NCI-H526 (cell line): ENCODE measurements around the gene TSPAN18.

Source experiments
- DNase-seq, 2 experiments: peaks; one replicate each; lab custom pipeline; 2025; lab: John Stamatoyannopoulos, UW

TSPAN18 gene

DNA sequence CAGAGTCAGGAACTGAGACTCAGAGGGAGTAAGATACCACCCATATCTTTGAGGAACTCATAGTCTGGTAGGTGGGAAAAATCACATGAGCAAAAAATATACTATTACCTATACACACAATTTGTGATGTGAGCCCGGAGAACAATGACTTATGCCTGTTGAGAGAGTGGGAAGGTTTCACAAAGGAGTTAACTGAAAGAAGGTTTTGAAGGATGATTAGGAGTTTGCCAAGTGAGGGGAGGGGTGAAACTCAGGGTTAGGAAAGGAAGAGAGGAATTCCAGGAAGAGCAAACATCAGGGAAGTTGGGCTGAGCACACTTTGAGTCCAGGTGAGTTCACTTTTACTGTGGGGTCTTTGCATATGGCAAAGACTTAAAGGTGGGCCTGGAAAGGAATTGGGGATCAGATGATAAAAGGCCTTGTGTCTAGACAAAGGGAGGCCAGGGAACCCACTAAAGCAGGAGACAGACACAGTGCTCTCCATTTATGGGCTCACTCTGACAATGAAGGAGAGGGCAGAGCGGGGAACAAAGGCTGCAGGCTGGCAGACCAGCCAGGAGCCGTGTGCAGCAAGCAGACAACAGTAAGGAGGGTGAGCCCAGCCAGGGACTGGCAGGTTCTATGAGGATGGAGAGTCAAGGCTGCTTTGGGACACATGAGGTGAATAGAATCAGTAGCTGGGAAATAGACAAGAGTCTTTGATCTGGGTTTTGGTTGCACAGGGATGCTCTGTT lies 33.1 kb downstream of the TSPAN18 start:
- DNase-seq: no peak

DNA sequence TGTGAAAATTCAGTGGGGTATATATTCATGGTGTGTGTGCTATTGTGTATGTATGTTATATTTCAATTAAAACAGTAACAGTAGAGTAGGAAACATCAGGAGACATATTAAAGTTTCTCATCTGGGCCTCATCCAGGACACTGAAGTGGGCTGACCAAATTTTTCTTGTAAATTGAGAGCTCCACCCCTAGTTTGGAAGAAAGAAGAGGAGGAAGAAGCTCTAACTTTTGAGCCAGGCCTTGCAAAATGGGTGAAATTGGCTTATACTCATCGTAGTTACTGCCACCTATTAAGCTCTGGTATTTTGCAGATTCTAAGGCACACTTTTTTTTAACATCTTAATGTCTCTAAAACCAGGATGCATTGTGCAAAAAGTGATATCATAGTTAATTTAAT lies 33.7 kb downstream of the TSPAN18 start:
- DNase-seq: no peak

DNA sequence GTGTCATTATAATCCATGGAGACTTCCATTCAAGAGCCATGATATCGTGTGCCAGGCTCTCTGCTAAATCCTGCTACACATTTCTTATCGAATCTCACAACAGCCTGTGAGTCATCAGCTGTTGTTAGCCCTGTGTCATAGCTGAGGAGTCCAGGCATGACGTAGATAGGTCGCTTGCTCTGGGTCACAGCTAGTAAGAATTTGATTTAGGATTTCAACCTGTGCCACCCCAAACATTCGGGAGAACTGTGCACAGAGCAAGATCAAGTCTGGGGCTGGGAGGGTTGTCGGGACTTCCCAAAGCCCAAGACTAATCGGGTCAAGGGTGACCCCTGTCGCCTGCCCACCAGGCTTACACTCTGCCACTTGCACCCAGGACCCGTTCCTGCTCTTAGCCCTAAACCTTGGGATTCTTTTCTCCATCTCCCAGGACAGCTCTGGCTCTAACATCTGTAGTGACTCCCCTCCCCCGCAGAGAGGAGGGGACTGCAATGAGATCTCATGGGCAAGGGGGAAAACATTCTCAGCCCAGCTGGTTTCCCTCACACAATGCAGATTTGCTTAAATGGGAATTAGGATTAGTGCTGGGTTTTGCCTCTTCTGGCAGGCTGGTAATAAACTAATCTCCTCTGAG lies 34.3 kb downstream of the TSPAN18 start:
- DNase-seq: no peak

DNA sequence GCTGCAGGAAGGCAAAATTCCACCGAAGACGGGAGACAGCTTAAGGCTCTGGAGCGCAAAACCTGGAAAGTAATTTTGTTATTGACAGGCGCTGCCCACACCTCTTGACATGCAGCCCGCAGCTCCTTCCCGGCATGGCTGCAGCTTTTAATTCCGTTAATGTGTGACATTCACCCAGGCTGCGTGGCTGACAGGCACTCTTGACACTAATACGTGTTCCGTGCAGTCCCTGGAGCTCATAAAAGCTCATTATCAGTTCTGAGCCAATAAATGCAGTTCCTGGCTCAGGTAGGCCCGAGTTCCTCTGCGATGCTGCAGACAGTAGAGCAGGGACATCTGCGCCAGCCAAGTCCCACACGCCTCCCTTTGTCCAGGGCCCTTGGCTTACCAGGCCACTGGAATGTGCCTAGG lies 34.8 kb downstream of the TSPAN18 start:
- no peak for DNase-seq

DNA sequence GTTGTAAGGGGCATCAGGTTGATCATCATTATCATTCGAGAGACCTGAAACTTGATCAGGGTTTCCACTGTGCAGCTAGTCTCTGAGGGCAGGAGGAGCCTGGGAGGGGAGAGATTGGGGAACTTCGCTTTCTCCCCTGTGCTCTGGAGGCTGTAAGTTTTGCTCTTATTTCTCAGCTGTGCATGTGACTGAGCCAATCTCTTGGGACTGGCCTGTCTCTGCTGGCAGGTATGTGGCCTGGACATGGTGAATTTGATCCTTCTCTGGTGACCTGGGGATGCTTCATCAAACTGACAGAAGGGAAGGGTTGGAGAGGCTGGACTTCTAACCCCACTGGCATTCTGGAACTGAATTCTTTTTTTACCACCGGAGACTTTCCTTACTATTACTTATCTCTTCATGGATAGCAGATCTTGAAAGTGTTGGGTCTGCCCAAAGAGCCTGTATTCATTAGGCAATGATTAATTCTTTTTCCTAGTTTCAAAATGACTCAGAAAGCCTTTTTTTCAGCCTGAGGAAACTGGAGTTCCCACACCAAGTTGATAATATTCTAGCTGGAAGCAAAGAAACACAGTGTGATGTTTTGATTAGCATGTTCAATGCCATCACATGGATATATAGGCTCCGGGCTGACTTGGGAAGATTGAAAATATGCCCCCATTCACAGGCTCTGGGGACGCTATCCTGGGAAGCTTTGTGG lies 36.5 kb downstream of the TSPAN18 start:
- no peak for DNase-seq

DNA sequence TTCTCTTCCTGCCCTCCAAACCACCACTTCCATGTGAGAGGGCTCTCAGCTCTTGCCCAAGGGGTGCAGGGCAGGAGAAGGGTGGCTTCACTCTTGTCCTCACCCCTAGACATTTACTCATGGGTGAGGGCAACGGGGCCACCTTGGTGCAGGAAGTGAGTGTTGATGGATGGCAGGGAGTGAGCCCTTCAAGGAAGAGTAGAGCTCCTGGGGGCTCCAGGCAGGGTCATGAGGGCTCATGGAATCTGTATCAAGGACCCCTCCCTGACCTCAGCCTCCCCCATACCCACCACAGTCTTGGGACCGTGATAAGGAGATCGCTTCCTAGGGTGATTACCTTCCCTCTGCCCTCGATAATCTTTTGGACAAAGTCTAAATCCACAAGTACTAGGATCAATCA lies 37.8 kb downstream of the TSPAN18 start:
- DNase-seq: no peak

DNA sequence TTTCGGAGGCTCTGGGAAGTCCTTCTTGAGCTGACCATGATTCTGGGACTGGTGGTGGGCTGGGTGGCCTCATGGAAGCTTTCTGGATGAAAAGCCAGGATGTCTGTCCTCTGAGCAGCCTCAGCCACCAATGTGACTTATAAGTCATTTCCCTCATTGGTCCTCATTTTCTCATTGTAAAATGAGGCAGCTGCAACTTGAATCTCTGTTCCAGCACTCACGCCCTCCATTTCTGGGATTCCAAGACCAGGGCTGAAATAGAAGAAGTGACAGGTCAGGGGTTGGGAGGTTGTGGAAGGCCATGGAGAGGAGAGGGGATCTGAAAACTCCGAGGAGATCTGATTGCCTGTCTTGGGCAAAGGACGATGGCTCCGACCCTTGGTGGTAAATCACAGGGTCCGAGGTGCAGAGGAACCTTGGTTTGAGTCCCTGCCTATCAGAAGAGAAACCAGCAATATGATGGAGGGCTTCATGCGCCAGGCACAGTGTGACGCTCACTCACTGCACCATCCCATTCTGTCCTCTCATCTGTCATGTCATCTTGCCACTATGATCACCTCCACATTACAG lies 38.3 kb downstream of the TSPAN18 start:
- no peak for DNase-seq

DNA sequence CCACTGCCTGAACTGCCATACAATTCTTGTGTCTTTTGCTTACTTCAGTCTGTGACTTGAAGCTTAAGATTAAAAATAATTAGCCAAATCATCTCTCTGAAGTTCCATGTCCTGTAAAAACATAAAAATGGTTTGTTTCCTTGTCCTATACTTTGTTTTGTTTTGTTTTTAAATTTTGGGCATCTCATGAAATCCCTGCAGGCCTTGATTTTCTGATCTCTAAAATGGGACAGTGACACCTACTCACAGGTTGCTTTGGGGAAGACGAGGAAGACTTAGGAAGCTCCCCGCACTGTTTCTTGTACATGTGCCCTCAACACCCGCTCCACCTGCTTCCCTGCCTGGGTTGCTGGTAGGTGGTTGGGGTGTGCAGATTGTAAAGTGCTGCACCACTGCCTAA lies 38.9 kb downstream of the TSPAN18 start:
- no peak for DNase-seq

DNA sequence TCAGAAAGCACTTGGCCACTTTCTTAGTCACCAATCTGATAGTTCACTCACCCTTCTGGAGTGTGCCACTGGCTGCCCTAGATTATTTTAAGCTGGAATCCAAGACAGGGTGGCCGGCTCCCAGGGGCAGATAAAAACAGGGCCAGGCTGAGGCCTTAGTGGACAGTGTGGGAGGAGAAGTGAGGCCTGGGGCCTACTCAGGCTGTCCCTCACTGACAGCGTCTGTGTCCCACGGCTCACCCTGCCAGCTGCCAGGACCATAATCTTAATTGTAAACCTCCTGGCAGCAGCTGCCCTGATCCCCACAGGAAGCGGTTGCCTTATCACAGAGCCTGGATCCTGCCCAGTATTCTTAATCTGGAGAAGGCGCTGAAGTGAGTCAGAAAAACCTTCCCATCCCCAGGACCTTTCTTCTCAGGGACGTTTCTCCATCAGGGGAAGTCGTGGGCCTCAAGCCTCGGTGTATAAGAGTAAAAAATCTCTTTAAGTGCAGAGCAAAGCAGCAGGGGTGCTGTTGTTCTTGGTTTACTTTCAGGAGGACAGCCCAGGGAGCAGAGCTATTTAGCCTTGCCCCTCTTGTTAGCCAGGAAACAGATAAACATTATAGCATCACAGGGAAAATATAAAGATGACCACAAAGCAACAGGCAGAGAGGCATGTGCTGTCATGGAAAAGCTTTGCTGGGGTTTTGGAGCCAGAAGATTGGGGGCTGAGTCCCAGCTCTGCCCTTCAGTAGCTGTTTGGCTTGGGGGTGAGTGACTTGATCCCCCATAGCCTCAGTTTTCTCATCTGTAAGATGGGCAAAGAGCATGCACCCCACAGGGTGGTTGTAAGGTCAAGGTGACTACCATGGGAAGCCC lies 39.6 kb downstream of the TSPAN18 start:
- no peak for DNase-seq

DNA sequence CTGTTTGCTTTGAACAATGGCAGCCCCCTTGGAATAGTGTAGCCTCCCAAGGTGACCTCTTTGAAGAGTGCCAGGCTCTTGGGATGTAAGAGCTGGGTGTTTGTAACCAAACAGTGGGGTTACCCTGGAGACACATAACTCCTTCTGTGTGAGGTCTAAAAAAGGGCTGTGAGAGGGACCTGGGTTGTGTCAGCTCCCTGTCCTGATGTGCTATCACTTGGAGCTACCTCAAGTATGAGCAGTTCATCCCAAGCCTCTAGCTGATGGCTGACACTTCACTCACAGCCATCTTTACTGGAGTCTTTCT lies 40.2 kb downstream of the TSPAN18 start:
- no peak for DNase-seq

DNA sequence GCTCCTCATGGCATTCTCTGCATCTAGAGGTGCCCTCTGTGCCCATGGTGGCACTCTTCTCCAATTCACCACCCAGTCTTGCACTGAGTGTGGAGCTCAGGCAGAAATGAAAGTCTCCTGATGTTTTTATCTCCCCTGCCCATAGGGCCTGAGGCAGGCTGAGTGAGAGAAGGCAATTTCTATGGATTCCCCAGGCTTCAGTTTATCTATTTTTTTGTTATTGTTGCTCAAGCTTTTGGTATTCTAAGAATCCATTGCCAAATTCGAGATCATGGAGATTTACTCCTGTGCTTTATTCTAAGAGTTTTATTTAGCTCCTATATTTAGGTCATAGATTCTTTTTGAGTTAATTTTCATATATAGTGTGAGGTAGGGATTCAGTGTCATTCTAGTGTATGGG lies 40.7 kb downstream of the TSPAN18 start:
- DNase-seq: no peak

DNA sequence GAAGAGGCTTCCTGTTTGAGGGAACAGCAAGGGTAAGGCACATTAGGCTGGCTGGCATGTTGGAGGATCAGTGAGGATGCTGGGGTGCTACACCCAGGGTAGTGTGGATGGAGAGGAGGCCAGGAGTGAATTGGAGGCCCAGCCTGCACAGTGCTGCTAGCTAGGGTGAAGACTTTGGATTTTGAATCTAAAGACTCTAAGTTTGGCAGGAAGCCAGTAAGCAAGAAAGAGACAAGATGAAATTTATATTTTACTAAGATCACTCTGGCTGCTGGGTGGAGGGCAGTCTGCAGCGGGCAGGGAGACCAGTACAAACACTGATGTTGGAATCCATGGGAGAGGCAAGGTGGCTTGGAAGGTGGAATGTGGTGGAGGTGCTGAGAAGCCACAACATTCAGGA lies 43.6 kb downstream of the TSPAN18 start:
- DNase-seq: no peak

DNA sequence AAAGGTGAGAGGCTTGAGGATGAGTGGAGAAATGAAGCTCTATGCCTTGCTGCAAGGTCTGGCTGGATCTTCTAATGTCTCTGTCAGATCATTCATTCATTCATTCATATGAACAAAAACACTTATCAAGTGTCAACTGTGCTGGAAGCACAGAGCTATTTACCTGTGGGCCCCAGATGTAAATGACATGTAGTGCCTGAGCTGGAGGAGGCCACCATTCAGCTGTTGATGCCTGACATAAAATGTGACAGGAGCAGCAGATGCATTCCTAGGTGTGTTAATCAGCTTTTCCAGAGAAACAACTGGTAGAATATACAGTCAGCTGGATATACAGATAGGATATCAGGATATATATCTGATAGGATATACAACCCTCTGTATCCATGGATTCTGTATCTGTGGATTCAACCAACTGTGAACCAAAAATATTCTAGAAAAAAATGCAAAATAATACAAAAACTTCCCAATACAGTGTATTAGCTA lies 44.5 kb downstream of the TSPAN18 start:
- no peak for DNase-seq

DNA sequence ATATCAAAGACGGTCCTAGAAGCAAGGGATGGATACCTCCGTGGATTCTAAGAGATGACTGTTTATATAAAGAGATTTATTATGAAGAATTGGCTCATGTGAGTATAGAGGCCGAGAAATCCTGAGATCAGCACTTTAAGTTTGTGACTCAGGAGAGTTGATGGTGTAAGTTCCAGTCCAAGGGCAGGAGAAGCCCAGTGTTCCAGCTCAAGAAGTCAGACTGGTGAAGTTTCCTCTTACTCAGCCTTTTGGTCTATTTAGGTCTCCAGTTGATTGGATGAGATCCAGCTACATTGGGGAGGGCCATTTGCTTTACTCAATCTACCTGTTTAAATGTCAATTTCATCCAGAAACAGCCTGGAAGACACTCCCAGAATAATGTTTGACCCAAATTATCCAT lies 45.1 kb downstream of the TSPAN18 start:
- no peak for DNase-seq

DNA sequence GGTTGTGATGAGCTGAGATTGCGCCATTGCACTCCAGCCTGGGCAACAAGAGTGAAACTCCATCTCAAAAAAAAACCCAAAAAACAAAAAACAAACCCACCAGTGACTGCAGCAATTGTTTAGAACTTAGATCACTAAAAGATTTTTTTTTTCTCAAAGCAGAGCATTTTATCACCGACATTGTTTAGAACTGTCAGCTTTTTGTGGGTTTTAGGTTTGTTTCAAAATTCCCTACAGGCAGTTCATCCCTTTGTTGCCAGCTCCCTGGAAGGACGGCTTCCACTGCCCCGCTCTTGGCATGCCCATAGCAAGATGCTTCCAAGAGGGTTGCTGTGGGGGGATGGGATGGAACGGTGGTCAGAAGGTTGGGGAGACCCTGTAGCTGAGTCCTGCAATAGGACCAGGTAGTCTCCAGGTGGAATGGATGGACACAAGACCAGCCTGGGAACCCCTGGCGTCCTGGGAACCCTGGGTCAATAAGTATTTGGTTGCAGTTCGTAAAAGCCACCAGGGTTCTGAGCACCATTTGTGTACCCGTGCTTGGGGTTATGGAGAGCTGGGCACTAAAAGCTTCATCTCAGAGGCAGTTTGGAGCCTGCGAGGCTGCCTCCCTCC lies 46.7 kb downstream of the TSPAN18 start:
- DNase-seq: no peak

DNA sequence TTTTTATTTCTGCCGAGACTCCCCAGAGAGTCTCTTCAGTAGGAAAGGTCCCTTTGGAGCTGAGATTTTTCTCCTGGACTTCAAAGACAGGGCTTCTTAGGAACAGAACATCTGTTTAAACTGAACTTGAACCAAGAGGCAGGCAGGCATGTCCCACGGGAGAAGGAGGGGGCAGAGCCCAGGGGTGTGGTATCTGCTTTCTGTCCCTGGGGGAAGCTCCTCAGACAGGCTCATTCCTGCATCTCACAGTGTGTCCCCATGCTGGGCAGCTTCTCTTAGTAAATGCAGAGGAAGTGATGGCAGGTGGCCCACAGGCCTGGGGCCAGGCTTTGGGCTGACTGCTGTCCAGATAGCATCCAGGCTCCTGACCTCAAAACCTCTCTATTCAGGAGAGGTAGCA lies 47.3 kb downstream of the TSPAN18 start:
- no peak for DNase-seq

DNA sequence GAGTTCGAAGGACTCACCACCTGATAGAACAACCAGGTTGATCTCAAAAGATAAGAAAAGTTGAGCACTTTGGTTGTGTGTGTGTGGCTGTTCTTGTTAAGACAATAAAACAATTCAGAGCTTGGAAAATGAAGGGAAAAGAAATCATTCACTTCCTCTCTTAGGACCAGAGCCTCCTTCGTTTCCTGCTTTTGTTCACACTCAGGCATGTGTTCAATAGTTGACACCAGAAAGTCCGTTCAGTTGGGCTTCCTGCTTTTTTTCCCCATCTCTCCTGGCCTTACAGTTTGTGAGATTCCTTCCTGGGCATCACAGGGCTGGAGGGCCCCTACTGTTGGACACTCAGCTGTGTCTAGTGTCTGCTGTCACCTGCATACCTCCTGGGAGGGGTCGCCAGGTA lies 48.0 kb downstream of the TSPAN18 start:
- no peak for DNase-seq

DNA sequence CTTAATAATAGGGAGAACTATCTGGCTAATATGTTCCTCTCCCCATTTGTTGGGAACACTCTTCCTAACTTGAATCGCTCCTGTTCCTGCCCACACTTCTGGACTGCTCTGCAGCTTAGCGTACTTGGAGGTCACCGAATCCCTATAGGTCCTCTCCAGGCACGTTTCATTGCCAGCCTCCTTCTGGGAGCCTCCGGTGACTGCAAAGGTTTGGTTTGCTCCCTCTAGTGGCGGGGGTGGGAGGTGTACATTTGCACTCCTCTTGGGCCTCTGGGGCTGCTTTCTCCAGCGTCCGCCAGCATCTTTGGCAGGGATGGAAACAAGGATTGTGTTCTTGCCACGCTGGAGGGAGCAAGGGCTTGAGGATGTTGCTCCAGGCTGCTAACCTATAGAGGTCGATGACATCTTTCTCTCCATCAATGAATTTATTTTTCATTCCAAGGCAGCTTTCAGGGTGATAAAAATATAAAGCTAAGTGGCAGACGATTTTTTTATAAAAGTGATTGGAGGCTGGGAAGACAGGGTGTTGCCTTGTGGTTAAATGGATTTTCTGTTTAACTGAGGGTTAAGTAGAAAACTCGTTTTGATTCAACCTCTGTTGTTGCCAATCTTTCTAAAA lies 48.7 kb downstream of the TSPAN18 start:
- peak in 1 of 2 experiments; percentile 75 for DNase-seq

DNA sequence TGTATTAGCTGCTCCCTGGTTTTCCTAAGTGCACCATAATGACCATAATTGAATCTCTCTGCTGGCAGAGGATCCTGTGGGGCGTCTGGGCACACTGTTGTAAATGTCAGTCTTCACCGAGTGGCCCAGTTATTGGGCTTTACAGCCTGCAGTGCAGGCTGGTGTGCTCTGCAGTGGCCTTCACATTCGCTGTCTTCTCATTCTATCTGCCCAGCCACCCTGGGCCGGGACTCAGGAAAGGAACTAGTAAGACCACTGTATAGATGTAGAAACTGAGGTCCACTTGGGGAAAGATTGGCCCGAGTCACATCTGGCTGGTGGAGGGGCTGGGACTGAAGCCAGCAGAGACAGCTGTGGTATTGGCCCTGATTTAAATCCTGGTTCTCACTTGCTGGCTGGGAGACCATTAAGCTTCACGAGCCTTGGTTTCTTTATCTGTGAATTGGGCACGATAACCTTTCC lies 49.3 kb downstream of the TSPAN18 start:
- DNase-seq: no peak

DNA sequence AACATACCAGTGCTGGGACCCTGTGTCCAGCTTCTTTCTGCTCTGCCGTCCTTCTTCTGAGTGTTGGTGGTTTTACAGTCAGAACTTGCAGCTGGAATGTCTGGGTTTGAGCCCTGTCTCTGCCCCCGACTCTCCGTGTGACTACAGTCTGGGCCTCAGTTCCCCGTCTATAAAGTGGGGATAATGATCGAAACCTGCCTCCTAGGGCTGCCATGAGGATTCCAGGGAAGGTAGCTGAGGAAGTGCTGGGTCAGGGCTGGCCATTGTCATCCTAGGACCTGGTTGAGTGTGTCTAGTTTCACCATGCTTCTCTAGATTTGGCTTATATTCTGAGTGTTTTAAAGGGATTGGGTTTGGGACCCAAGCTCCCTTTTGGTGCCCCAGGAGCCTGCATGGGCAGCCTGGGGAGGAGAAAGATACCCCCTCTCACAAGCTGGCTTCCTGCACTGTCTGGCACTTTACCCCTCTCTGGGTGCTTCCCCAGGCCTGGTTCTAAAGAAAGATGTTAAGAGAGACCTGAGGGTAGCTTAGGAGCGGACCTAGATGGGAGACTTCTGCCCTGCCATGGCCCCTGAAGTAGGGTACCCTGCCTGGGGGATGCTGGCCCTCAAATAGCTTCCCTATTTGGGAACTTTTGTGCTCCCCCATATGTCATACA lies 49.9 kb downstream of the TSPAN18 start:
- no peak for DNase-seq
